K562 (cell line): ENCODE measurements around the gene CHST8. TPM values are rescaled to one million over a fixed set of nuclear protein-coding genes. Genes with fewer than 3 reads are reported as not detected.

Source experiments
- ATAC-seq: fragments of 200-7000 bp; cut with Tn5 transposase; 3 replicates; pipeline ENCODE4 v1.9.1; 2020; ENCODE audit warnings: moderate library complexity
- BruUV-seq: library from RNA; stranded (reverse); fragments of 400-500 nt; replicated peaks from 2 replicates; lab custom pipeline; 2021; lab: Mats Ljungman, UMichigan
- CTCF ChIA-PET: fragments of 300-600 bp; formaldehyde crosslinking; extraction: SDS; loops from one replicate; lab custom pipeline; 2021; ENCODE audit warnings: low intra/inter-chr PET ratio; lab: Yijun Ruan, JAX
- POLR2A ChIA-PET: fragments of 300-600, 350-650 bp; sonication (Branson Sonifier 250); formaldehyde crosslinking; extraction: SDS; loops from one replicate; lab custom pipeline; 2021; ENCODE audit warnings: antibody characterized with exemption, inconsistent platforms; lab: Yijun Ruan, JAX
- DNase-seq, 4 experiments: peaks; one replicate each; pipeline versions ENCODE4 v3.0.0 to v3.0.0-alpha.2; 2011 to 2018; ENCODE audit warnings: low spot score in 3 of 4, mixed read lengths in 3 of 4; ENCODE audit errors: extremely low read depth in 1 of 4
- FAIRE-seq: peaks from 2 replicates; lab custom pipeline; 2011; peaks lifted over from hg19 to GRCh38; lab: Jason Lieb, UNC
- H2AFZ ChIP-seq: 2 replicates; pipeline ENCODE4 v1.6.0; 2011; ENCODE audit warnings: low read depth, low read length, control low read depth, inconsistent platforms
- H3K27ac ChIP-seq: fragments of 200-600 bp; 3 replicates; pipeline ENCODE4 v1.8.0; 2011; ENCODE audit warnings: low read depth, mild to moderate bottlenecking, control low read depth, inconsistent platforms, low read length, moderate library complexity, mixed read lengths; ENCODE audit errors: extremely low read depth
- H3K27me3 ChIP-seq, 2 experiments: fragments of 300-600 bp in 1 of 2; 2 replicates in 1 of 2; 3 replicates in 1 of 2; pipeline versions ENCODE4 v1.6.0 to v1.8.0; 2011; ENCODE audit warnings: inconsistent platforms in 2 of 2, low read length in 2 of 2, mild to moderate bottlenecking in 1 of 2, mixed read lengths in 1 of 2, moderate library complexity in 1 of 2; ENCODE audit not compliant: control insufficient read depth in 2 of 2, insufficient read depth in 2 of 2
- H3K36me3 ChIP-seq: fragments of 300-600 bp; 3 replicates; pipeline ENCODE4 v1.8.0; 2011; ENCODE audit warnings: mild to moderate bottlenecking, low read length, inconsistent platforms; ENCODE audit not compliant: control insufficient read depth, insufficient read depth
- H3K4me1 ChIP-seq, 2 experiments: fragments of 200-600 bp in 1 of 2; replicated peaks in 1 of 2; 2 replicates in 1 of 2; 3 replicates in 1 of 2; pipeline versions ENCODE4 v1.5.1 to v1.8.0; 2011; ENCODE audit warnings: inconsistent platforms in 2 of 2, low read length in 2 of 2, mild to moderate bottlenecking in 1 of 2, mixed read lengths in 1 of 2, moderate library complexity in 1 of 2; ENCODE audit not compliant: control insufficient read depth in 2 of 2, insufficient read depth in 2 of 2
- H3K4me2 ChIP-seq: 2 replicates; pipeline ENCODE4 v1.6.1; 2011; ENCODE audit warnings: low read length, control low read depth, inconsistent platforms, mixed read lengths; ENCODE audit not compliant: insufficient read depth
- H3K4me3 ChIP-seq: fragments of 200-600 bp; sonication (generic), shearing (Covaris generic); 2 replicates; pipeline ENCODE4 v1.5.1; 2016; ENCODE audit warnings: control low read depth, inconsistent platforms
- H3K79me2 ChIP-seq: fragments of 200-600 bp; 3 replicates; pipeline ENCODE4 v1.8.0; 2011; ENCODE audit warnings: low read length, inconsistent platforms; ENCODE audit not compliant: control insufficient read depth, insufficient read depth
- H3K9ac ChIP-seq, 2 experiments: 2 replicates each; pipeline versions ENCODE4 v1.6.0 to v1.6.1; 2011; ENCODE audit warnings: low read depth in 2 of 2, low read length in 2 of 2, control low read depth in 1 of 2, inconsistent platforms in 1 of 2, mild to moderate bottlenecking in 1 of 2, mixed read lengths in 1 of 2; ENCODE audit not compliant: insufficient read depth in 1 of 2
- H3K9me1 ChIP-seq: one replicate; pipeline ENCODE4 v1.6.0; 2011; ENCODE audit warnings: inconsistent platforms, mild to moderate bottlenecking, low read length, moderate library complexity; ENCODE audit not compliant: control insufficient read depth, insufficient read depth
- H3K9me3 ChIP-seq: replicated peaks from 2 replicates; pipeline ENCODE4 v1.5.1; 2011; ENCODE audit warnings: low read depth, low read length, inconsistent platforms; ENCODE audit not compliant: control insufficient read depth, insufficient read depth
- H4K20me1 ChIP-seq: replicated peaks from 2 replicates; pipeline ENCODE4 v1.6.1; 2011; ENCODE audit warnings: low read length, inconsistent platforms, mixed read lengths; ENCODE audit not compliant: control insufficient read depth, insufficient read depth
- E2F3 ChIP-seq: fragments of 250-450 bp; sonication (Bioruptor Pico); IDR thresholded peaks from 2 replicates; pipeline ENCODE4 v1.4.0; 2020; ENCODE audit warnings: mild to moderate bottlenecking
- MYC ChIP-seq, 2 experiments: fragments of 250-450 bp in 1 of 2; sonication (Bioruptor Pico) in 1 of 2; IDR thresholded peaks; 2 replicates each; pipeline versions ENCODE4 v1.5.1 to v1.6.1; 2012 to 2021; ENCODE audit warnings: low read depth in 2 of 2, borderline replicate concordance in 1 of 2, improper control_type of control experiment in 1 of 2, low read length in 1 of 2, mild to moderate bottlenecking in 1 of 2, moderate library complexity in 1 of 2
- SRF ChIP-seq, 2 experiments: fragments of 250-450, 450-650 bp in 1 of 2; sonication (Bioruptor Pico) in 1 of 2; sonication (generic) in 1 of 2; formaldehyde crosslinking; IDR thresholded peaks; 2 replicates each; pipeline versions ENCODE4 v1.5.0 to v1.5.1; 2020 to 2022; ENCODE audit warnings: mild to moderate bottlenecking in 1 of 2, missing genetic modification reagents in 1 of 2
- SRSF1 ChIP-seq: fragments of 200-400 bp; formaldehyde crosslinking; IDR thresholded peaks from 2 replicates; pipeline ENCODE4 v1.6.1; 2017; ENCODE audit warnings: mild to moderate bottlenecking, low read depth, low read length, moderate library complexity
- ZNF407 ChIP-seq: fragments of 450-650 bp; IDR thresholded peaks from 2 replicates; pipeline ENCODE4 v1.6.1; 2016; ENCODE audit warnings: low read depth
- WGBS: fragments of 100-300 bp; shearing (Covaris generic); methylation state at CpG from one replicate; pipeline ENCODE4 v1.1.6; 2016; ENCODE audit warnings: low coverage, mixed read lengths; ENCODE audit not compliant: insufficient coverage; ENCODE audit errors: missing lambda C conversion rate; 5-methylcytosine and 5-hydroxymethylcytosine counted together
- in situ Hi-C: fragments of 300-500 bp; cut with MboI; formaldehyde crosslinking; loops from 4 replicates; pipeline ENCODE4 v1.15.0; 2018; ENCODE audit warnings: inconsistent platforms, mixed read lengths
- intact Hi-C: fragments of 100-400 bp; cut with micrococcal nuclease; formaldehyde crosslinking; loops from 2 replicates; pipeline ENCODE4 v1.14.2; 2022
- polyA plus RNA-seq, 8 experiments: library from polyadenylated mRNA; depleted of rRNA in 4 of 8; stranded (reverse) in 5 of 8; unstranded in 3 of 8; fragments of >200 nt; fragmentation: Nextera tagmentation in 2 of 8; fragmentation: Illumina TruSeq in 1 of 8; extraction: Ambion mirVana in 2 of 8; extraction: Trizol in 1 of 8; gene quantifications; 2 replicates each; pipeline versions ENCODE4 v1.2.1 to v1.2.3, GENCODE V29; 2011 to 2014; ENCODE audit warnings: inconsistent platforms in 1 of 8, missing spikeins in 1 of 8
- total RNA-seq, 7 experiments: library from RNA; depleted of rRNA in 6 of 7; stranded (reverse); fragments of >200 nt in 6 of 7; fragmentation: Illumina TruSeq in 2 of 7; extraction: Trizol in 2 of 7; gene quantifications; 2 replicates each; pipeline versions ENCODE4 v1.2.1 to v1.2.3, GENCODE V29; 2011 to 2021; ENCODE audit warnings: low replicate concordance in 1 of 7
- TF ChIP-seq, protein P1 (sequence below): fragments of 250-450 bp; sonication (Bioruptor Pico); IDR thresholded peaks from 2 replicates; pipeline ENCODE4 v1.5.0; 2021

Gene CHST8
- total and polyA plus RNA-seq, 9 of the 15 experiments (the other 6 are each of a cell fraction or from before 2014, with no cell fraction given), result 0.11 TPM; not detected in 8

DNA sequence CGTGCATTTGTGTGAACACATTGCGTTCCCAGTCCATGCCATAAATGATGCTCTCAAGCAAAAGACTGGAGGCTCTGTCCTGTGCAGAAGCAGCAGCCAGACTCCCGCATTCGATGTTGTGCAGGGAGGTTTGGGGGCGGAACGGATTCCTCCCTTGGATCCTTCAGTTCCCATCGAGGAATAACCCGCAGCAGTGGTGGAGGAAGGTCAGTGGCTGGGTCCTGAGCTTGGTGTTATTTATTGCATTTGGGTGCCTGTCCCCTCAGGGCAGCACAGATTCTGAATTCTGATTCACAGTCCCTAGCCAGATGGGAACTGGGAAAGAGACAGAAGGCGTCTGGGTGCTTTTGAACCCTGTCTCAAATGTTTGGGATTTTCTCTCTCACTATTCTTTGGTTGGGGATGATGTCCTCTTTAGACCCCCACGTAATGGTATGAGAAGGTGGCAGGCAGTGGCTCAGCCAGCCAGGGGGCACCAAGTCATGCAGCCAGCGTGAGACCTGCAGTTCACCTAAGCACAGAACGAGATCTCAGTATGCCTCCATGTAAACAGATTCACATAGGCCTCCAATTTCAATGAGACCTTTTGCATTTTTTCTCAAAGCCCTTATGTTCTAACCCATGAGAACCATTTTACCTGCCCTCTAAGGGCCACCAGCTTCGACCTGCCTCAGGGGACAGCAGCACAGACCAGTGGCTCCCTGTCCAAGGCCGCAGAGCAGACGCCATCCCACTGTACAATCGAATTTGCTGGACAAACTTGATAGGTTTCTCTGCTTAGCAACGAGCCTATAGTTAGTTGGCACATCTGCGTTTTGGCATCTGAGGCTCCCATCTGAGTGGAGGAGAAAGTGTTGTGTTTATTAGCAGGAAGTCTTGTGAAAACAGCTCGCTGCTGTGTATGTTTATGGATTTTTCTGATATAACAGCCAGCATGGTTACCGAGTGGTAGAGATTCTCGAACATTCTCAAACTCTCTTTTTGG, 192.7 kb downstream of the CHST8 start:
- ChIA-PET CTCF (no interaction called here), POLR2A (no interaction called here)
- Histone ChIP-seq H3K27me3 (no peaks in the 10 kb centered on the region), H2AFZ (no peak overlapping the region), H3K9me3 (no peaks in the 10 kb centered on the region), H3K79me2 (no peaks in the 10 kb centered on the region), H4K20me1 (no peaks in the 10 kb centered on the region), H3K4me1 (peaks cover under 1 to 9% of the 10 kb centered on the region in 2 experiments; a peak in 4 of 5 replicates), H3K9ac (no peak overlapping the region), H3K9me1 (no peaks in the 10 kb centered on the region), H3K36me3 (peaks cover 30% of the 10 kb centered on the region; the same call in 1 of the 3 replicates), H3K27ac (no peak overlapping the region), H3K4me2 (no peak overlapping the region), H3K4me3 (no peak overlapping the region)
- WGBS, result 78% methylated on average over 21 of the region's 21 CpGs
- FAIRE-seq (no peak), DNase-seq (no peak), ATAC-seq (no peak)
- intact Hi-C loops (no loop called here), in situ Hi-C loops (no loop called here)
- no TSS peak for BruUV-seq
- TF ChIP-seq E2F3 (CRISPR knock-in tag), result no peak
- TF ChIP-seq, protein P1, sequence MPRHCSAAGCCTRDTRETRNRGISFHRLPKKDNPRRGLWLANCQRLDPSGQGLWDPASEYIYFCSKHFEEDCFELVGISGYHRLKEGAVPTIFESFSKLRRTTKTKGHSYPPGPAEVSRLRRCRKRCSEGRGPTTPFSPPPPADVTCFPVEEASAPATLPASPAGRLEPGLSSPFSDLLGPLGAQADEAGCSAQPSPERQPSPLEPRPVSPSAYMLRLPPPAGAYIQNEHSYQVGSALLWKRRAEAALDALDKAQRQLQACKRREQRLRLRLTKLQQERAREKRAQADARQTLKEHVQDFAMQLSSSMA, result no peak
- no peak for TF ChIP-seq ZNF407
- TF ChIP-seq MYC (IDR thresholded peaks at IDR 0.05; ENCODE audit: low read depth, low read length), result no peak
- no peak for TF ChIP-seq MYC (CRISPR knock-in tag; IDR thresholded peaks at IDR 0.05; ENCODE audit: borderline replicate concordance, low read depth)
- no peak for TF ChIP-seq SRF (CRISPR knock-in tag; IDR thresholded peaks at IDR 0.05)
- TF ChIP-seq SRSF1, result no peak
